ENCODE data around the gene TPX2.

- TF ChIP-seq CTCF (IDR thresholded peaks at IDR 0.05) = no peak
- TF ChIP-seq EZH2 (IDR thresholded peaks at IDR 0.05) = no peak
These were observed 33.2 kb upstream of the TPX2 start for GRCh38 chr20:31705598-31706597.
